GM12872 (cell line): ENCODE data around the gene CYB5R2.

Experiments
- TF ChIP-seq, protein P1 (sequence below): IDR thresholded peaks from 3 replicates; pipeline ENCODE4 v1.5.1; 2011; ENCODE audit warnings: low read depth, mild to moderate bottlenecking, low read length, moderate library complexity; ENCODE audit not compliant: insufficient read depth

The CYB5R2 gene

DNA sequence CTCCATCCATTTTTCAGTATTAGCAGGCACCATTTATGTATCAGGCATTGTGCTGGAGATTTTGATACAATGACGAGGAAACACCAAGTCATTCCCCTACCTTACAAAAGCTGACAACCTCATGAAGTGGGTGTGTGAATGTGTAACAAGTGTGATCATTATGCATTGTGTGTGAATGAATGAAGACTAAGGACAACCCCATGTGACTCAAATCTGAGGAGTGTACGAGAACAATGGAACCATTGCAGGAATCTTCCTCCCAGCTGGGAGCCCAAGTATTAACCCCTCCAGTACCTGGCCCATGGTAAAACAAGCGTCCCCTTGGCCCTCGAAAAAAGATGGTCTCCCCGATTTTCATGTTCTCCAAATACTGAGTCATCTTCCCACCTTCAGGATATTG, 4.4 kb downstream of the CYB5R2 start:
- TF ChIP-seq, protein P1, sequence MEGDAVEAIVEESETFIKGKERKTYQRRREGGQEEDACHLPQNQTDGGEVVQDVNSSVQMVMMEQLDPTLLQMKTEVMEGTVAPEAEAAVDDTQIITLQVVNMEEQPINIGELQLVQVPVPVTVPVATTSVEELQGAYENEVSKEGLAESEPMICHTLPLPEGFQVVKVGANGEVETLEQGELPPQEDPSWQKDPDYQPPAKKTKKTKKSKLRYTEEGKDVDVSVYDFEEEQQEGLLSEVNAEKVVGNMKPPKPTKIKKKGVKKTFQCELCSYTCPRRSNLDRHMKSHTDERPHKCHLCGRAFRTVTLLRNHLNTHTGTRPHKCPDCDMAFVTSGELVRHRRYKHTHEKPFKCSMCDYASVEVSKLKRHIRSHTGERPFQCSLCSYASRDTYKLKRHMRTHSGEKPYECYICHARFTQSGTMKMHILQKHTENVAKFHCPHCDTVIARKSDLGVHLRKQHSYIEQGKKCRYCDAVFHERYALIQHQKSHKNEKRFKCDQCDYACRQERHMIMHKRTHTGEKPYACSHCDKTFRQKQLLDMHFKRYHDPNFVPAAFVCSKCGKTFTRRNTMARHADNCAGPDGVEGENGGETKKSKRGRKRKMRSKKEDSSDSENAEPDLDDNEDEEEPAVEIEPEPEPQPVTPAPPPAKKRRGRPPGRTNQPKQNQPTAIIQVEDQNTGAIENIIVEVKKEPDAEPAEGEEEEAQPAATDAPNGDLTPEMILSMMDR: no peak

DNA sequence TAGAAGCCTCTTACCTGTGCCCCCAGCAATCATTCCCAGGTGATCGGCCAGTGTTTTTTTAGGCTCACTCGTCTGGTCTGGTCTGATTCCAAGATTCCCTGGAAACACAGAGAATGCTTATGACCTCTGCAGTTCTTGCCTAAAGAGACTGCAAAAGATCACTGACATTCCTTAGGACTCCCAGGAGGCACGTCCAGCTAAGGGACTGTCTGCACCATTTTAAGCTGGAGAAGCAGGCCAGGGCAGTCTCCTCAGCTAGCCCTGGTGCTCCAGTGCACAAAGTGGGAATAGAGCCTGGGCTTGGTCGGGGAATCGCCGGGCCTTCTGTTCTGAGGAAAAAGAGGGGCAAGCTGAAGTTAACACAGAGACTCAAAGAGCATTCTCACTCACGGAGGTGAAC, 4.8 kb downstream of the CYB5R2 start:
- TF ChIP-seq, protein P1: no peak

DNA sequence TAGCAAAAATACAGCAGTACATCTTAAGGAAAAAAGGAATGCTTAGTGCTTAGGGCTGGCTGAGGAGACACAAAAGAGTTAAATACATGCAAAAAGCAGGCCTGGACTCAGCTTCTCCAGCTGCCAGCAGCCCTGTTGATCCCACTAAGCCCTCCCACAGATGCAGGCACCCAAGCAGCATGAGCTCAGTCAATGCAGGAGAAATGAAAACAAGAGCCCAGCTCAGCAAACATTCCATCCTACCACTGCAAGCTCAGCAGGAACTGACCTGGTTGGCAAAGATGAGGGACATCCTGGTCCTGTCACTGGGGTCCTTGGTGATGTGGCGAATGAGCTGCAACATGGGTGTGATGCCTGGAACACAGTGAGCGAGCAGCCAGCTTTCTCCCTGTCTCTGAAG, 5.8 kb downstream of the CYB5R2 start:
- TF ChIP-seq, protein P1: no peak

DNA sequence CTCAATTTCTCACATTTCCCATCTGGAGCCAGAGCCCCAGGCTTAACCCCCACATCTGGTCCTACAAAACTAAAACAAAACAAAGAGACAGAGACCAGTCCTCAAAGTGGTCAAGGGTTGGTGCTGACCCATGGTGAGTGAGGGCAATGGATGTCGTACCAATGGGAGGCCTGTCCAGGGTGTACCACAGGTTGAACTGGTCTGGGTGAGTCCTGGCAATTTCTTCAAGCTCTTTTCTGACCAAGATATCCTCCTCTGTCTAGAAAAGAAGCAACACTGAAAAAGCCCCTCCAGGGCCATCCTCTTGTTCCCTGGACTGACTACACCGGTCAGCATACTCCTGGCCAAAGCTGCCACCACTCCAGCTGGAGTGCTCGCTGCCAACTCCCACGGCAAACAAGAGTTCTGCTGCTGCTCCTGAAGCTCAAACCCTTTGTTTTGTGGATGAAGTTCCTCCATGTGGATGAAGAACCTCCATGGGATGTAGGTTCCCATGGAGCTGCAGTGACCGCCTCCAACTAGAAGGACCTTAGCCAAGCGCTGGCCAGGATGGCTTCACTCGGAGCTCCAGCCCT, 6.9 kb downstream of the CYB5R2 start:
- TF ChIP-seq, protein P1: no peak

DNA sequence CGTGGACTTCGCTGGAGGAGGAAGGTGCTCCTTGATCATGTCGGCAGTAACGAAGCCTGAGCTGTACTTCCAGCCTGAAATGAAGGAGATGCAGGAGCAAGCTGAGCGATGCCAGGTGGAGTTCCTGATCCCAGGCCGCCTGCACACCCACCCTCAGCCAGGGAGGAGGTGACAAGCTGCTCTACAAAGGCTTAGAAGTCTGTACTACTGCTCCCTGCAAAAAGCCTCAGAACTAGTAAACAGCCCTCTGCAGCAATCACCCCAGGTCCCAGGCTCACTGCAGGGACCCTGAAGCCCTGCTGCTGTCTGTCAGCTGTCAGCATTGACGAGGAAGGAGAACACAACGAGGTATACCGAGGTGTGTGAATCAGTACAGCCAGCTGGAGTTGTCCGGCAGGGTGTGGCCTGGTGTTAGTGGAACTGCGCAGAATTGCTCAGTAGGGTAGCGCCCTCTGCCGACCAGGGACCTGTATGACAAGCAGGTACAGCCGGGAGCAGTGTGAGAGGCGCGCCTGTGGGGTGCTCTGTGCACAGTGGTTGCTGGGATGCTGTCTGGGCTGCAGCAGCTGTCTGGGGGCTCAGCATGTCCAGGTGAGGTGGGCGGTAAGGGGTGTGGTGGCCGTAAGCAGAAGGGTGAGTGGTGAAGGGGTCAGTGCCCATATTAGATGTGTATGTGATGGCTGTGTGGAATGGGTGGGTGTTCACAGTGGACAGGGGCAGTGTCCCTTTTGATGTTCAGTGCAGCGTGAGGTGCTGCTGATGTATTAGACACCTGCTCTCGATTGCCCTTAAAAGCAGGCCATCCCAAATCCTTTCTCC, 7.6 kb downstream of the CYB5R2 start:
- TF ChIP-seq, protein P1: peak; percentile 96

DNA sequence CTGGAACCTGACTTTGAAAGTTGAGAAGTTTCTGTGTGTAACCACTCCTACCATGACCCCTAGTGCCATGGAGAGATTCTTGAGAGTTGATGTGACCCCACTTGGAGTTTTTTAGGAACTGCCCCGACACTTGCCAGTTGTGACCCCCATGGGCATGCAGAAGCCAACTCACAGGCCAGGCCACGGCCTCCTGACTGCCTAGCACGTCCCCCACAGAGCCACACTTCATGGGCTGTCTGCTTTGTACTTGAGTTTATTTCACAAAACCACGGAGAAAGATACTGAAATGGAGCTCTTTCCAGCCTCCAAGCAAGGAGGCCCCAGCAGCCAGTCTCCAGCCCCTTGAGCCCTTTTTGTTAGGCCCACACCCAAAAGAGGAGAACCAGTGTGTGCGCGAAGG, 8.4 kb downstream of the CYB5R2 start:
- TF ChIP-seq, protein P1: no peak

DNA sequence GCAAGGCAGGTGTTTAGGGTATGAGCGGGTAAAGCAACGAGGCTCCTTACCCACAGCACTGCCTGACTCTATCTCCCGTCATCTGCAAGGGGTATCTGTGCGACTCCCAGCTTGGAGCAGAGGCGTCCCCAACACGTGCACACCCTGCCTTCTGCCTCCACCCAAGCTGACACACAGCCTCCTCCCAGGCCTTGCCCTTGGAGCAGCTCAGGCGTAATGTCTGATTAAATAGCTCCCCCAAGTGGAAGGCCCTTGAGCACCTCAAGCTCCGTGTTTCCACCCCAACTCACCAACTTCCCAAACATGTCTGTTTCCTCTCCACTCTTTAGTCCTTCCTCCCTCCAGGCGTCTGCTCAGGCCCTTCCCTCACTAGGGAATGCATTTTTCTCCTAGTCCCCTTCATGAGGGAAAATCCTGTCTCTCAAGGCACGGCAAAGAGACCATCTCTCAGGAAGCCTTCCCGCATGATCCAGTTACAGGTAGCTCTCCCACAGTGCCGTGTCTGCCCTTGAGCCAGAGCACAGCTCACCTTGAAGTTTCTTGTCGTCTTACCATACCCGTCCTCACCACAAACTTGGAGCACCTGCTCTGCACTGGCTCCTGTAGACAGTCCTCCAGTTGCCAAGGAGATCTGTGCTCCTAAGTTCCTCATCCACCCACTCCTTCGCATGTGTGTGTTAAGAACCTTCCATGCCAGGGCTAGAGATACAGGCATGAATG, 15.8 kb downstream of the CYB5R2 start:
- TF ChIP-seq, protein P1: peak; percentile 52
